SH-SY5Y (cell line): ENCODE data around the gene HTRA2.

Source experiments
- GATA2 ChIP-seq: IDR thresholded peaks from 2 replicates; pipeline ENCODE4 v1.6.1; 2011; ENCODE audit warnings: mild to moderate bottlenecking, low read depth, low read length
- GATA3 ChIP-seq: IDR thresholded peaks from 2 replicates; pipeline ENCODE4 v1.6.1; 2011; ENCODE audit warnings: low read depth, mild to moderate bottlenecking, low read length, moderate library complexity

The HTRA2 gene

DNA sequence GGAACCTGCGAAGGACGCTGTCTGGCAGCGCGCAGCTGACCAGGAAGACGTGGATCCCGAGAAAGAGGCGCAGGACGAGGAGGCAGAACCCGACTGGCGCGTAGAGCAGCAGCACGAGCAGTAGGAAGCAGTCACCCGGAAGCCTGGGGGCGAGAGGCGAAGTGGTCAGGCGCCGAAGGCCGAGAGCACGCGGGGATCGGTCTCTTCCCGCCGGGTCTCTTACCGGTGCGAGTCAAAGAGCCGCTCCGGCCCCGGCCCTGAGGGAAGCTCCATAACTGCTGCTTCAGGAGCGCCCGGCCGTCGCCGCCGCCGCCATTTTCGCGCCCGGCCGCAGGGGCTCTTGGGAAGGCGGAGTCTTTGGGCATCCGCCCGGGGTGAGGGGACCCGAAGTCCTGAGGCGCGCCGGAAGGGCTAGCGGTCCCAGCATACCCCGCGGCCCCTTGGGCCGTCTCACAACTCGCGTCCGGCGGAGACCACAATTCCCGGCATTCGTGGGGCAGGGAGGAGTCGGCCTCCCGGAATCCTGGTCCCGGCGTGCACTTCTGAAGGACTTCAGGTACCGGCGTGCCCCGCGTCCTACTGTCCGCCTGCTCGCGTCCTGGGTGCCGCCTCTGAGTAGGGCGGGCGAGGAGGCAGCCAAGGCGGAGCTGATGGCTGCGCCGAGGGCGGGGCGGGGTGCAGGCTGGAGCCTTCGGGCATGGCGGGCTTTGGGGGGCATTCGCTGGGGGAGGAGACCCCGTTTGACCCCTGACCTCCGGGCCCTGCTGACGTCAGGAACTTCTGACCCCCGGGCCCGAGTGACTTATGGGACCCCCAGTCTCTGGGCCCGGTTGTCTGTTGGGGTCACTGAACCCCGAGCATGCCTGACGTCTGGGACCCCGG, at the start of gene HTRA2, which contains the start of gene AUP1:
Gene HTRA2, plus strand, starts transcription at position 577 of the 882 bp plus-strand sequence. Its CDS starts 74 bp downstream, at position 651.
Gene AUP1, minus strand, starts transcription at position 350 of the 882 bp plus-strand sequence. Its CDS starts 77 bp downstream, at position 273.
- TF ChIP-seq GATA3 = no peak
- TF ChIP-seq GATA2 = 0 out of 2 replicates have a peak, but pooled peaks have one; percentile 7

DNA sequence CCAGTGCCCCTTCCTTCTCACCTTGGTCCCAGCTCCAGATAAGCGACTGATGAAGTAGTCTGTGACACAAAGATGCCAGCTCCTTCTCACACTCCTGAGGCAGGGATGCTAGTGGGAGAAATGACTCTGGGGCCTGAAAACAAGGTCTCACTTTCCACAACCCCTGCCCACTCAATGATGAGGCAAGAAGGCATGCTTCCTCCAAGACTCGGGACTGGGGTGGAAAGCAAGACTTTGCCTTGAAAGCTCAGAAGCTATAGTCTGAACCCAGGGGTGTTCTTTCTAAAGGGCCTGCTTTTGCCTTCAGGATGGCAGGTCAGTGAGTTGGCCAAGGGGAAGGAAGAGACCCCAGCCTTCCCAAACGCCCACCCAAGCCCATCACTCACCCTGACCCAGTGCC, 48.3 kb upstream of the HTRA2 start:
- no peak for TF ChIP-seq GATA3
- no peak for TF ChIP-seq GATA2

DNA sequence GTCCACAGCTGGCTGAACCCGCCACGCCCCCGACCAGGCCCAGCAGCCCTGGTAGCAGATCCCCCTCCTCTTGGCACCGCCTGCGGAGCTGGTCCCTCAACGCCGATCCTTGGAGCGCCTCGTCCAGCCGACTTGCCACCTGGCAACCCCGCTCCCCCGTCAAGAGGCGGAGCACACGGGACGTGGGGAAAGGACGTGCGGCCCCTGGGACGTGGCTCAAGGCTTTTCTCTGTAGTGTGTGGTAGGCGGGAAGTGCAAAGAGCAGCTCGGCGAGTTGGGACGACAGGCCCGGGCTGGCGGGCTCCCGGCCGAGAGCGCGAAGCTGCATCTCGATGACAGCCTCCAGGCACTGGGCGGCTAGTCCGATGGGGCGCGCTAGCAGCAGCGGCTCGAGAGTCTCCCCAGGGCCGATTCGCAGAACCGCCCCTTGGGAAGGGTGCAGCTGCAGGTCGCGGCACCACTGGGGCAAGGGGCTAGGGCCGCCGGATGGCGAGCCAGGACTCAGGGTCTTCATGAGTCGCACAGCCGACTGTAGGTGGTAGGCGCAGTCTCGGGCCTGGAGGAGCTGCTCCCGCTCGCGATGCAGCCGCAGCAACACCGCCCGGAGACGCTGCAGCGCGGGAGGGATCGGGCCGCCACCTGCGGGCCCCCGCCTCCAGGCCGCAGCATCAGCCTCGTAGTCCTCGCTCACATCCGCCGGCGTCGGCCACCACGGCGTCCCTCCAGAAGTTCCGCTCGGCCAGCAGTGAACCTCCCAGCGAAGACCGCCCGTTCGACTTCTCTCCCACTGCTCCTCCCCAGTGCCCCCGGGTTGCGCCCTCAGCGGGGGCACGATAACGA, 47.6 kb upstream of the HTRA2 start:
- no peak for TF ChIP-seq GATA2
- no peak for TF ChIP-seq GATA3

DNA sequence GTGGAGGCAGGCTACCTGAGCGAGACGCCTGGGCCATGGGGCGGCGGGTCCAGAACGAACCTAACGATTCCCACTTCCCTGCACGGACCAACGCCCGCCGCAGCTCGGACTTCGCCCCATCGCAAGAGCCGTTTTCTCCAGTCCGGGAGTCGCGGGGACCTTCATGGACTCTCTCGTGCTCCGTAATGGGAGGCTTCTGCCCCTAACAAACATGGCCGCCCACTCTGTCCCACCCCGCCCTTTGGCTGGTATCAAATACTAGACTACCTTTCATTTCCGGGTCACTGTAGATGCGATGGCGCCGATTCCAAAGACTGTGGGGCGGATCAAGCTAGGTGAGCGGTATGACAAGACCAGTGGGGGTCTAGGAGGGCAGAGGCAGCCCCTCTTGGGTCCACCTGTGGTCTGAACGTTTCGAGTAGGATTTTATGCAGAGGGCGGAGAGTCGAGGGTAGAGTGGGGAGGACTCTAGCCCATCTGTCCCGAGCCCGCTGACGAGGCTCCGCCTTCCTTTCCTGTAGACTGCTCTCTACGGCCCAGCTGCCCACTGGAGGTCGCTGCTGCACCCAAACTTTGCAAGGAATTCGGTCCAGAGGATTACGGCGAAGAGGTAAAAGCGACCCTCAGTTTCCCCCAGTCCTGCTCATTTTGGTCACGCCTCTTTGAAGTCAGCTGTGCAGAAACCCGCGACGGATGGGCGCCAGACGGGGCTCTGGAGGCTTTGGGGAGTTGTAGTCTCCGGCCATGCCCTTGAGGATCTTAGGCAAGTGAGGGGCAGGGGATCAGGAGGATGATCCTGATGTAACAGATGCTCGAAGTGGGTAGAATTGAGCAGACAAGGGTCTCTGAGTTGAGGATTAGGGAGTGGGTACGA, 46.7 kb upstream of the HTRA2 start, which contains the start of the genes CCDC142 and TTC31:
Gene CCDC142, minus strand, starts transcription at position 198 of the 874 bp plus-strand sequence. Its CDS starts 161 bp downstream, at position 37.
Gene TTC31, plus strand, starts transcription at position 281 of the 874 bp plus-strand sequence. Its CDS starts 15 bp downstream, at position 296.
- TF ChIP-seq GATA2 (0 out of 2 replicates have a peak, but pooled peaks have one; percentile 30), GATA3 (no peak)

DNA sequence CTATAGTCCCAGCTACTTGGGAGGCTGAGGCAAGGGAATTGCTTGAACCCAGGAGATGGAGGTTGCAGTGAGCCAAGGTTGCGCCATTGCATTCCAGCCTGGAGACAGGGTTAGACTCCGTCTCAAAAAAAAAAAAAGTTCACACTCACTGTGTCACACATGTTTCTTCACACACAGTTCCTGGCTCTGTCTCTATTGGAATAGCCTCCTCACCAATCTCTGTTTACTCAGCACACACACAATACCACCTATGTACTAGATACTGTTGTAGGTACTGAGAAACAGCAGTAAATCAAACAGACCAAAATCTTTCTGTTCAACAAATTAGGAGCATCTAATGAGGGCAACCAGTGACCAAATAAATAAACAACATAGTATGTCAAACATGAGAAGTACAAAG, 43.6 kb upstream of the HTRA2 start:
- TF ChIP-seq GATA2 (no peak), GATA3 (no peak)

DNA sequence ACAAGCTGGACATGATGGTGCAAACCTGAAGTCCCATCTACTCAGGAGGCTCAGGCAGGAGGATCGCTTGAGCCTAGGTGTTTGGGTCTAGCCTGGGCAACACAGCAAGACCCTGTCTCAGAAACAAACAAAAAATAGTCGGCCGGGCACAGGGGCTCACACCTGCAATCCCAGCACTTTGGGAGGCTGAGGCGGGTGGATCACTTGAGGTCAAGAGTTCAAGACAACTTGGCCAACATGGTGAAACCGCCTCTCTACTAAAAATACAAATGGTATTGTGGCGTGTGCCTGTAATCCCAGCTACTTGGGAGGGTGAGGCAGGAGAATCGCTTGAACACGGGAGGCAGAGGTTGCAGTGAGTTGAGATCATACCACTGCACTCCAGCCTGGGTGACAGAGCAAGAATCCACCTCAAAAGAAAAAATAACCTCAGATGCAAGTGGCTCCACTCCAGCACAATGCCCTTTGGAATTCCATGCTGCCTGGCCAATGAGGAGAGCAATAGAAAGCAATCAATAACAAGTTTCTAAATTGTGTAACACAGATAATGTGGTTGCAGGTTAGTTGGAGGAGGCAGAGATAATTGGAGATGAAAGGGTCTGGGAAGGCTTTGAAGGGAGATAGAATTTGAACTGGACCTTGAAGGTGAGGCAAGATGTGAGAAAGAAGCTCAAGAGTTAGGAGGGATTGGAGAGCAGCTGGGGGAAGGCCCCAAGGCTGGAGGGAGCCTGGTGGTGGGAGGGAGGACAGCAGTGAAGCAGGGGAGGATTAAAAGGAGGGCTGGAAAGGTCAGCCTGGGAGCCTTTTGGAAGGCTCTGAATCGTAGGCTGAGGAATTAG, 40.9 kb upstream of the HTRA2 start:
- TF ChIP-seq GATA2 = no peak
- TF ChIP-seq GATA3 = no peak

DNA sequence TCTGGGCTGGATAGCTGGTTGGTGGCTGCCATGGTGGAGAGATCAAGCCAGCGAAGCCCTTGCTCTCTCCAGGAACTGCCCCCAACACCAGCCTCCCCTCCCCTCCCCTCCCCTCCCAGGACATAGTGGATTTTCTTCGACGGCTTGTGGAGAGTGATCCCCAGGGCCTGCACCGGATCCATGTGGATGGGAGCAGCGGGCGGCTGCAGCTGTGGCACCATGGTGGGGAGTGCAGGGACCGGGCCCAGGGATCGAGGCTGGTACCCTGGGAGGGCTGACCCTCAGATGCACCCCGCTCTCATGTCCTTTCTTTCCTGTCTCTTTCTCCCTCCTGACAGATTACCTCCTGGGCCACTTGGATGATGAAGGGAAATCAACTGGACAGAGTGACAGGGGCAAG, 39.8 kb upstream of the HTRA2 start:
- no peak for TF ChIP-seq GATA2
- no peak for TF ChIP-seq GATA3

DNA sequence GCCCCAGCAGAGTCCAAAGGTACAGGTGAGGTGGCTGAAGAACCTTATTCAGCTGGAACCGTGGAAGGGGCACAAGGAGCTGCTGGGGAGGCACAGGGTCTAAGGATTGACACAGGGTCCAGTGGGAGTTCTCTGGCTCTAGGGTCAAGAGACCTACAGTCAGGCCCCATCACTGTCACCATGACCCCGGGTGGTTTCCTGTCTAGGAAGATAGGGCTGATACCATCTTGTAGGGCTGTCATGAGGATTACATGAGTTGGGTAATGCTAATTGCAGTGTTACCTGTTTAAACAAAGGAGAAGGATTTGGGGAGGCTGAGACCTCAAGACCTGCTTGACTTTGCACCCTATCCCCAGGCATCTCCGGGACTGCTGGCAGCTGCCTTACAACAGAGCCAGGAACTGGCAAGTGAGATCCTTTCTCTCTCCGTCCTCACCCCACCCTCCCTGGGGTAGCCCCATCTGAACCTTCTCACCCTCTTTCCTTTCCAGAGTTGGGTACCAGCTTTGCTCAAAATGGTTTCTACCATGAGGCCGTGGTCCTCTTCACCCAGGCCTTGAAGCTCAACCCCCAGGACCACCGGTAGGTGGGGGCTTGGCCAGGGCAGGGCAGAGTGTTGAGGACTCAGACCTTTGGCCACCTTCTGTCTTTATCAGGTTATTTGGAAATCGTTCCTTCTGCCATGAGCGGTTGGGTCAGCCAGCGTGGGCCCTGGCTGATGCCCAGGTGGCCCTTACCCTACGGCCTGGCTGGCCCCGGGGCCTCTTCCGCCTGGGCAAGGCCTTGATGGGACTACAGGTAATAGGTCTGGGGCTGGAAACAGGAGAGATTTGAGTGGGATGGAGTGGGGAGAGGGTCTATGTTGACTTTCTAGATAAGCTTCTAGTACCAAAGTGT, 37.8 kb upstream of the HTRA2 start:
- TF ChIP-seq GATA2 (no peak), GATA3 (no peak)

DNA sequence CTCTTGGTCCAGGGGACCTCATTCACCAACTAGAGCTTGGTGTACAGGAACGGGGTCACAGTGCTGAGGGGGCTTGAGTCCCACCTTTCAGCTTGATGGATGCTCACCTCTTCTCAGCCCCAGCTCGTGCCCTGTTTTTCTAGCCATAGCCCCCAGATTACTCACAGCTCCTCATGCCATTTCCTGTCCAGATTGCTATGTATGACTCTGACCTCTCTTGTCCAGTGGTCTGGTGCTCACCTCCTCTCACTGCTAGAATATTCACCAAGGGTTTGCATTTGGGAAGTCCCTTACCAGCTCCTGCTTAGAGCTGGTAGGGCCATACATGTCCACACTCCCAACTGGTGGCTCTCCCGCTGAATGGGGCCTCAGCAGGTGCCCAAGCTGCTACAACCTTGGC, 36.2 kb upstream of the HTRA2 start:
- no peak for TF ChIP-seq GATA2
- TF ChIP-seq GATA3 = no peak

DNA sequence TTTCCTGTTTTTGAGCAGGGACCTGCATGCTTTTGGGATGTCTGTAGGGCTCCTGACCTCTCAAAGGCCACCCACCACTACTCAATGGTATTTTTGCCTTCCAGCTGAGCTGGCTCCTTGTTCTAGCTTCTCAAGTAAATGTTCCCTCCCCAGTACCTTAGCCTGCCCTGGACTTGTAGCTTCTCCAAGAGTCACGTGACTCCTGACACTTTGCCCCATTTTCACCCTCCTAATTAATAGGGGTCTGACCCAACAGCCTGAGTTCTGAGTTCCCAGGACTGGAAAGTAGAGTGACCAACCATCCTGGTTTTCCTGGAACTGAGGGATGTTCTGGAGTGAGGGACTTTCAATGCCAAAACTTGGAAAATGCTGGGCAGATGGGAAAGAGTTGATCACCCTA, 34.3 kb upstream of the HTRA2 start:
- TF ChIP-seq GATA2 (no peak), GATA3 (no peak)

DNA sequence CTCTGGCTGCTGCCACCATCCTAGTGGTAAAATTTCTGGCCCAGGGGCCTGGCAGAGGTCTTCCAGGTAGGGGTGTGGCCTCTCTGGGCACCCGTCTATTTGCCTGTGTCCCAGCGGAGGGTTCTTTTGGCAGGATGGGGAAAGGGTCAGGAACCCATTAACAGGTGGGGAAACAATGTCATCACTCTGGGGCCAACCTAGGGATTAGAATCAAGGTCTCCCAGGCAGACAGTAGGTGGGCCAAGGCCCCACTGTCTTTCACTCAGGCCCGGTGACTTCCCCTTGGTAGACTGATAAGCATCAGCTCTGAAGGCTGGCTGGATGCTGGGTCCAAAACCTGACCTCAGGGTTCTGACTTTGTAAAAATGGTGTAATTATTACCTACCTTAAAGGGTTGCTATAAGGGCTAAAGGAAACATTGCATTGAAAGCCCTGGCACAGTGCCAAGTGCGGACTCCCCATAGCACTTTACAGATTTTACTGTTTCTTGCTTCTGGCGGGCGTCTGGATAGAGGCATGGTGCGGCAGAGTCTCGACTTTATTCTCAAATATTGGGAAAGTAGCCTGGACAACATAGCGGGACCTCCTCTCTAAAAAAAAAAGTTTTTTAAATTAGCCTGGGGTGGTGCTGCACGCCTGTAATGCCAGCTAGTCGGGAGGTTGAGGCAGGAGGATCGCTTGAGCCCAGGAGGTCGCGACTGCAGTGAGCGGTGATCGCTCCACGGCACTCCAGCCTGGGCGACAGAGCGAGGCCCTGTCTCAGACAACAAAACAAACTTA, 32.5 kb upstream of the HTRA2 start:
- TF ChIP-seq GATA3 = no peak
- TF ChIP-seq GATA2 = peak; percentile 47
